Hepatocyte (in vitro differentiated cells): ENCODE results near the gene OSBPL10.

Experiments used
- CTCF ChIP-seq: fragments of 200-600 bp; sonication (generic); IDR thresholded peaks from 2 replicates; pipeline ENCODE4 v1.5.1; 2016; ENCODE audit warnings: antibody characterized with exemption, mild to moderate bottlenecking; ENCODE audit not compliant: poor library complexity
- EZH2 ChIP-seq: fragments of 200-600 bp; sonication (generic); IDR thresholded peaks from 2 replicates; pipeline ENCODE4 v1.6.1; 2016; ENCODE audit warnings: antibody characterized with exemption, mild to moderate bottlenecking, borderline replicate concordance

- no peak for TF ChIP-seq CTCF
- TF ChIP-seq EZH2 = no peak
Observed at GRCh38 chr3:31873254-31873820, 107.7 kb downstream of the OSBPL10 start.
